ENCODE results near the gene PLPPR1.
"Not testable (repeated sequence)": the region's sequence is repeated elsewhere in the genome, so short reads cannot be mapped to it uniquely, and the experiment has no call there.

The PLPPR1 gene

DNA sequence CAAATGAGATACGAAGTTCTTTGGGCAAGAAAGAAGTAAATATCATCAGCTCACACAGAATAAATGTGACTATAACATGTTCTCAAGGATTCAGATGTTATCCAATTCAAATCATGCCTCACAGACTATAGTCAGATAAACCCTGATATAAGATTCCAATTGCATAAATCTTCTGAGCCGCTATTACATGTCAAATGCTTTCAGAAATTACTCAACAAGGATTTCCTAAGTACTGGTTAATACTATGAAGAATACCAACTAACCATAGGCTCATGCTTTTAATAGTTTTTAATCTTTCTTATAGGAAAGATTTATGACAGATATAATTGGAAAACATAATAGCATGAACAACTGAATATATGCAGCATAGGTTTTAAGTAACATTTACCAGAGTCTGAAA, 282.7 kb downstream of the PLPPR1 start:
- DNase-seq: no peak

DNA sequence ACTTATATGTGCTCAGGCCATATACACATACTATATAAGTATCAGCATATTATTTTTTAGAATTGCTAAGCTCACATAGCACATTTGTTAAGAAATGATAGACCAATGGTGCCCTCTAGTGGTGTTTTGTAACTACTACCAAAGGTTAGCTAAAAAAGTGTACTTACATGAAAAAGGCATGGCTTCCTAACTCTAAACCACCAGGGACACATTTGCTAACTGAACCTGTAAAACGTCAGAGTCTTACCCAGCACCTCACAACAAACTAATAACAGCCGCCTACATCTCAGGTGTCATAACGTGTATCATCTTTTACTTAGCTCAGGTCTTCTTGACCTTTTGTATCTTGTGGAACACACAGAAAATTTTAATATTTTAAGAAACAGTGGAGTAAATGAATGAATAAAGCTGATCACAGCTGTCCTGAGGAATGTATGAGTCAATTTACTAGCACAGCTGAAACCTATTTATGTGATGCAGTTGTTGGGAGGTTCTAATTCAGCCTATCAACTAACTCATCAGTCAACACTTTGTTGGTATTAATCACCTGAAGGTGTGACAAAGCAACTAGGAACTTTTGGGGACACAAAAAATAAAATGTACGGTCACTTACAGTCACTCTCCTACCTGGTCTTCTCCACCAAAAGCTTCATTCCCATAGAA, 283.4 kb downstream of the PLPPR1 start:
- DNase-seq: no peak

DNA sequence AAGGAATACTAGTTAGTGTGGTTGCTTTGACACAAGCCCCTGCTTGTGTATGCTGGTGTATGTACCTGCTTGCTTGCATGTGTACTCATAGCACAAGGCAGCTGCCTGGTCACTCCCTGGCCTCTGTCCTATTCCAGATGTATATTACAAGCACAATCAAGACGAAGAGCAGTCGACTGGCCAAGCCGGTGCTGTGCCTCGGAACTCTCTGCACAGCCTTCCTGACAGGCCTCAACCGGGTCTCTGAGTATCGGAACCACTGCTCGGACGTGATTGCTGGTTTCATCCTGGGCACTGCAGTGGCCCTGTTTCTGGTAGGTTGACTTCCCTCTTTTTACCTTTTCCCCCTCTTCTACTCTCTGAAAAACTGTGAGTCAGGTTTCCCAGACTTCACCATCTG, 284.1 kb downstream of the PLPPR1 start:
- no peak for DNase-seq

DNA sequence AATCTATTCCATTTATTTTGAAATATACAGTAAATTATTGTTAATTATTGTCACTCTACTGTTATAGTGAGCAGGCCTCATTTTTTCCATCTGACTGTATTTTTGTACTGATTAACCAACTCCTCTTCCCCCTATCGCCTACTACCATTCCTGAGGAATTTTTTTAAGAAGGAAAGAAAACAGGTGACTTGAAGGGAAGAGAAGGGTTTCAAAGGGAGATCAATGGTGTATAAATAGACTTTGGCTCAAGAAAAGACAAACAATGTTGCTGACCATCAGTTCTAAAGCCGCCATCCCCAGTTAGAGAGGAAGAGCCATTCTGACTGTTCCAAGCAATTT, 286.6 kb downstream of the PLPPR1 start:
- no peak for DNase-seq

DNA sequence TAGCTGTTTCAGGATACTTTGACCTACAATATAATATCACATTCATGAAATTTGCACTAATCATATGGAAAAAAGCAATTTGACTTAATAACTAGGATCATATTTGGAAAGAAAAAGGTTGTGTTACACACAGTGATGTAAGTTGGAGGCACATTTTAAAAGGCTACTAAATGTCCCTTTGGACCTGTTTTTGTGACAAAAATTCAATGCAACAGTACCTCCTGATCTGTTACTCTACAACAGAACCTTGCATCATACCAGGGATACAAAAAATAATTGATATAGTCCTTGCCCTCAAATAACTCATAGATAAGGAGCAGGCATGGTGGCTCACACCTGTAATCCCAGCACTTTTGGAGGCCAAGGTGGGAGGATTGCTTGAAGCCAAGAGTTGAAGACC, 289.2 kb downstream of the PLPPR1 start:
- no peak for DNase-seq

DNA sequence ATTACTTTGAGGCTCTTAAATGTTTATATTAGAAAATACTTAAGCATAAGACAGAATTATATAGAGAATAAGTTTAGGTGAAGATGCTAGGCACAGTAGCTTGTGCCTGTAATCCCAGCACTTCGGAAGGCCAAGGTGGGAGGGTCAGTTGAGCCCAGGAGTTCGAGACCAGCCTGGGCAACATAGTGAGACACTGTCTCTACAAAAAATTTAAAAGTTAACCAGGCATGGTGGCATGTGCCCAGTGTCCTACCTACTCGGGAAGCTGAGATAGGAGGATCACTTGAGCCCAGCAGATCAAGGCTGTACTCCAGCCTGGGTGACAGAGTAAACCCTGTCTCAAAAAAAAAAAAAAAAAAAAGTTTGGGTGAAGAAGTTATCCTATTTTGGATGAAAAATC, 294.6 kb downstream of the PLPPR1 start:
- DNase-seq: no peak

DNA sequence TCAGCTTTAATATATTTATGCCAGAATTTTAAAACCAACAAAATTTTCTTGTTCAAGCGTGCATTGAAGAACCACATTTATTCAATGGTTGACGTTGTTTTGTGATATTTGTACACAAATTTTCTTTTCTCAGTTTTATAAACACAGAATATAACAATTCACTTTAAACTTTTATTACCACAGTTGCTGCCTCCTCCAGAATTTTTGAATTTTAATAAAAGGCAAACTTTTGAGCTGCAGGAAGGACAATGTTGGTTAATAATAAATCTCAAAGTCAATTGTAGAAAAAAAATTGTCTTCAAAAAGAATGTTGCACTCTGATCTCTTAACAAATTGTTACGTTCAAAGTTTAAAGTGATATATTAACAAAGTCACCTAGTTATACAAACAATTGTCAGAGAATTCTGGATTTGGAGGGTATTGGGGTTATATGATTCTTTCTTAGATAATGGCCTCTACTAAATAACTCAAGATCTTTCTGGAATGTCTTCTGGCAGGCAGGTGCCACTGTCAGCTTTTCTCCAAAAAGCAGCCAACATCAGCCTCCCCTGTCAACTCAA, 295.8 kb downstream of the PLPPR1 start:
- no peak for DNase-seq

DNA sequence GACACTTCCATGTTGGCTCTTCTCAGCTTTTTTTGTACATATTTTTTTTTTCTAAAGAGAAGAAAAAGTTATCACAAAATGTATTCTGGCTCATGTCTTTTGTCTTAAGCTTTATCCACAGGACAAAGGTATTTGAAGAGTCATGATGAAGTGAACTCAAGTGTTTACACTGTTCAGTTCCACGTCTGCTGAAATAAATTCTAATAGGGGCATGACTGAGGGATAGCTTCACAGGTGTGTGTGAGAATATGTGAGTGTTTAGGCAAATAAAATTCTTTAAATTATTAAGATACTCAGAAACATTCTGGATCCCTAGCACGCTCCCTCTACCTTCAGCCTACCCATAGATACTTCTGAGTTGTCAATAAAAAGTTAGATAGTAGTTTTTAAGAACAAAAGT, 296.5 kb downstream of the PLPPR1 start:
- no peak for DNase-seq

DNA sequence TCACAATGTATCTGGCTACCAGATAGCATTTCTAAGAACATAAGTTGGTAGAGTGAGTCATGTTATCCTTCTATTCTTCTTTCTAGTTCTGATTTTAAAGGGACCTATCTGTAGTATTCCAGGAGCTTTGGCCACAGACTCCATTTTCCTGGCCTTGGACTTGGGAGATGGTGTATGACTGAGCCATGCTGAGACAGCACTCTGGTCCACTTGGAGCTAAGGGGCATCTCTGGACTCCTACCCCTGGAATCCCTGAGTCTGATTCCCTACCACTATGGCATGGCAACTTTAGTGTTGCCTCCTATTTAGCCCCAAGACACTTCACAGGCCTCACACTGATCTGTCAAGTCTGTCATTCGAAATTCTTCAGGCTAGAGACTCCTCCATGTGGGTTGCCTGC, 297.5 kb downstream of the PLPPR1 start:
- DNase-seq: no peak

DNA sequence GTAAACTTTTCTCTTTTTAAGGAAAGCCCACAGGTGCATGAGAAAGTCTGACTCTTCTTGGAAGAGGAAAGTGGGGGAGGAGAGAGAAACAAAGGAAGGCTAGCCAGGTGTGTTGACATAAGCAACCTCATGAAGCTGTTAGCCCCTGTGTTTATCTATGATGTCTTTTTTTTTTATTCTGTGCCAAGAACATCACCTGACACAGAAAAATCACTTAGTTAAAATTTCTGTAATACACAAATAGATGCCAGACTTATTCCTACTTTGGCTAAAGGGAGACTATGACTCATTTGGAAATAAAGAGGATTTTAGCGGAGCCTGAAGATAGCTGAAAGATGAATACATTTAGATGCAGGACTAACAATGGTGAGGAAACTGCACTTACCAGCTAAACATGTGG, 298.0 kb downstream of the PLPPR1 start:
- DNase-seq: no peak

DNA sequence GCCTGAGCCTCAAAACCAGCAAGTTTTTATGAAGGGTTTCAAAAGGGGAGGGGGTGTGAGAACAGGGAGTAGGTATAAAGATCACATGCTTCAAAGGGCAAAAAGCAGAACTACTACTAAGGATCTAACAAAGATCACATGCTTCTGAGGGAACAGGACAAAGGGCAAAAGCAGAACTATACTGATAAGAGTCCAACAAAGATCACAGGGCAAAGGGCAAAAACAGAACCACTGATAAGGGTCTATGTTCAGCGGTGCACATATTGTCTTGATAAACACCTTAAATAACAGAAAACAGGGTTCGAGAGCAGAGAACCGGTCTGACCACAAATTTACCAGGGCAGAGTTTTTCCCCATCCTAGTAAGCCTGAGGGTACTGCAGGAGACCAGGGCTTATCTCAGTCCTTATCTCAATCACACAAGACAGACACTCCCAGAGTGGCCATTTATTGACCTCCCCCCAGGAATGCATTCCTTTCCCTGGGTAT, 298.9 kb downstream of the PLPPR1 start:
- DNase-seq: not testable (repeated sequence)

DNA sequence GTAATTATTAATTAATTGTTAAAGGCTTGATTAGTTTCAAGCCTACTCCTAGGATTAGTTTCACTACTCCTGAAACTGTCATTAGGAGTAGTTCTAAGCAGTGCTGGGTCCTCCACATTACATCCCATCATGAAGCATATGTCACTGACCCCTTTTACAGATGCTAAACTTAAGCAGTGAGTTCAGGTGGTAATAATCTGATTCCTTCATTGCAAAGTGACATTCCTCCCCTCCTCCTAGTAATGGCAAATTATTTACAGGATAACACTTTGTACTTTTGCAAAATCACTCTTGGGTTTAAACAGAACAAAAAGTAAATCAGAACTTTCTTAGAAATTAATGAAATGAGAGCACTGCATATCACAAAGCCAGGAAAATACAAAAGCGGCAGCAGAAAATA, 303.8 kb downstream of the PLPPR1 start:
- no peak for DNase-seq

DNA sequence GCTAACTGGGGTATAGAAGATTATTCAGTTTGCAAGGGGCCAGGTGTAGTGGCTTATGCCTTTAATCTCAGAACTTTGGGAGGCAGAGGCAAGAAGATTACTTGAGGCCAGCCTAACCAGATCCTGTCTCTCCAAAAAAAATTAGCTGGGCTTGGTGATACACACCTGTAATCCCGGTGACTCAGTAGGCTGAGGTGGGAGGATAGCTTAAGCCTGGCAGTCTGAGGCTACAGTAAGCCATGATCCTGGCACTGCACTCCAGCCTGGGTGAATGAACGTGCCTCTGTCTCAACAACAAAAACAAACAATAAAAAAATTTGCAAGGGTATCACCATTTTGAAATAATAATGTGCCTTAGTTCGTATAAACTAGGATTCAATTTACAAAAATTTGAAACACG, 305.0 kb downstream of the PLPPR1 start:
- no peak for DNase-seq

DNA sequence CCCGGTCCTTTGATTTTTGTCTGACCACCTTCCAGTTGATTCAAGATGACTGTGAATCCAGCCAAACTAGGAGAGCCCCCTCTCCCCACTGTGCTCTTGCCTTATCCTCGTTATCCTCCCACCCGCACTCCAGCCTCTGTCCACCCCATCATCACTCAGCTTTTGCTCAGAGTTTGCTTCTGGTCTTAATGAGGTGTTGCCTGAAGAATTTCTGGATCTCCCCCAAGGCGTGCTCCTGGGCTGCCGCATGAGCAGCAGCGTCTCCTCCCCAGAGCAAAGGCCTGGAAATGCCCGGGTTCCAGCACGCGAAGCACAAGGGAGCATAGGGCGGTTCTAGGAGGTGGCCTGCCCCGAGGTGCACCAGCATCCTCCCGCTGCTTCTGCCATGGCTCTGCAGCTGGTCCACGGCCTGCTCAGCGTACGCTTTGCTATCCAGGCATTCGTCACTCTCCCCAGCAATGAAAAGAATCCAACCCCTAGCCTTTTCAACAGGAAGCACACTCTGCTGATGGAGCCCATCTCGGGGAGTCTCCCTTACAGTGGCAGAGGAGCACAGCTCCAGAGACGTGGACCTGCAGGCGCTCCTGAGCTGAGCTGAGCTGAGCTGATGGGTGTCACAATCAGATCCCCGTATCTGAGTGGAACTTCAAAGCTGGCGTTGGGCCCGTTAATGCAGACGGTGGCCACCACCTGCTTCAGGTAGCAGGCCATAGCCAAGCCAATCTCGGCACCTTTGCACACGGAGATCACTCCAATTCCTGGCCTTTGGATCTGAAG, 305.6 kb downstream of the PLPPR1 start:
- no peak for DNase-seq

DNA sequence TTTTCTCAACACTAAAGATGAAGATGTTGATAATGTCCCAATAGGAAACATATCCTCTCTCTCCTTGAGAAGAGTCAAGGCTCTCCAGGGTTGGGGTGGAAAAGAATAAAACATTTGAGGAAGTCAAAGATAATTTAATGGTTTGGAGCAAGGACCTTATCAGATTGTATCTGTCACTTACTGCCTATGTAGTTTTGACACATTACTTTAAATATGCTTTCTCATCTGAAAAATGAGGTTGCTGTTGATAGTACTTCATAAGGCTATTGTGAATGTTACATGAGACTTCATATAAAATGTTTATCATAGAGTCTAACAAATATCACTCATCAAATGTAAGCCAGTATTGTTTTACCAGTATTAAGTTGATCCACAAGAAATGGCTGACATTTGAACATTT, 307.6 kb downstream of the PLPPR1 start:
- no peak for DNase-seq

DNA sequence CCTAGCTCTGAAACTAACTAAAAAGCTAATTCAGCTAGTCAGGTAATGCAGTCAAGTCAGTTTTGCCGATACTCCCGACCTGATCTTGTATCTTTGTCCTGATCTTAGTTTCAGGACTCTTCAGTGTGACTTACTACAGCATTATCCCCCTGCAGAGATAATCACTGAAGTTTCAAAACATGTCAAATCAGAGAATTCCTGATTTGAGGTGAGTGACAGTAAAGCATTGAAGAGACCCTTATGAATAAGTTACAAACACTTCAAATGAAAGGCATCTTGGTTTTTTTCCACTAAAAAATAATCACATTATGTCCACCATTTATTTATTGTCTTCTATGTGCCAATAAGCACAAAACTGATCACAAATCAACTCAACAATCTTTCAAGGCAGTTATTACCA, 308.7 kb downstream of the PLPPR1 start:
- DNase-seq: no peak

DNA sequence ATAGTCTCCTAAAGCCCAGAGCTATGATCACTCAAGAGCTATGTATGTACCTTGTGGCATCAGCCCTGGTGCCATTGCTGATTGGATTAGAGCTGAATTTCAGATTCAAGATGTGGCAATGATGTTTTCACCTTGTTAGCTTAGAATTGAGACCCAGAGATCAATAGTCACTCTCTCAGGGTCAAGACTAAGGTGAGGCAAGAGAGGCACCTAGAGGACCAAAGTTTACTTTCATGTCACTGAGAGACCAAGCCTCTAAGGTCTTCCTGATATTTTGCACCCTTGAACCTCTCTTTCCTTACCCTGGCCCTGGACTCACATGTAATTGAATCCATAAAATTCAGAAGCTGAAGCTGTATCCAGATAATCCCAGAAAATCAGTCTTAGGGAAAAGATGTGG, 313.4 kb downstream of the PLPPR1 start:
- DNase-seq: no peak

DNA sequence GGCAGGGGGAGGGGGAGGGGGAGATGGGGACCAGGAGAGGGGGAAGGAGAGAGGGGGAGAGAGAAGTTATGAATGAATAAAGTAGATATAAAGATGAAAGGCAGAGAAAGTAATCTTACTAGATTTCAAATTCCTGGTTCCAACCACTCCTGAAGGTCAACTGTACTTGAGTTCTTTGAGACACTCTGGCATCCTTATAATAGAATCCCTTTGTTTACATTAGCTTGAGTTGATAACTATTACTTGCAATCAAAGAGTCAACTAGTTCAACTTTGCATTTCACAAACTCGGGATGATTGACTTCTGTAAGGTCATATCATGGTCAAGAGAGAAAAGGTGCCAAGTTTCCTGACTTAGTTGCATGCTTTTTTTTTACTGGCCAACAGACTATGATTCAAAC, 314.1 kb downstream of the PLPPR1 start:
- no peak for DNase-seq

DNA sequence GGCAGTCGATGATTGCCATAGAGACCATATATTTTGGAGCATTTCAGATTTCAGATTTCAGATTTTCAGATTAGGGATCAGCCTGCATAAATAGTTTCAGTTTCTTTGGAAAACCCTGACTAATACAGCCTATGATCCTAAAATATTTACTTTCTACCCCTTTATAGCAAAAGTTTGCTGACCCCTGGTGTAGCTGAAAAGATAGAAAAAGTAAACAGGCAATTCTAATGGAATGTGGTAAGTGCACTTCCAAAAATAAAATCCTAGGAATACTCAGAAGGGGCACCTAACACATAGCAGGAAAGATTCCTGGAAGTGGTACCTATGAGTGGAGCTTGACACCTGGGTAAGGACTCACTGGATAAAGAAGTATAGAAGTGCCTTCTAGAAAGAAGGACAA, 321.8 kb downstream of the PLPPR1 start:
- no peak for DNase-seq

DNA sequence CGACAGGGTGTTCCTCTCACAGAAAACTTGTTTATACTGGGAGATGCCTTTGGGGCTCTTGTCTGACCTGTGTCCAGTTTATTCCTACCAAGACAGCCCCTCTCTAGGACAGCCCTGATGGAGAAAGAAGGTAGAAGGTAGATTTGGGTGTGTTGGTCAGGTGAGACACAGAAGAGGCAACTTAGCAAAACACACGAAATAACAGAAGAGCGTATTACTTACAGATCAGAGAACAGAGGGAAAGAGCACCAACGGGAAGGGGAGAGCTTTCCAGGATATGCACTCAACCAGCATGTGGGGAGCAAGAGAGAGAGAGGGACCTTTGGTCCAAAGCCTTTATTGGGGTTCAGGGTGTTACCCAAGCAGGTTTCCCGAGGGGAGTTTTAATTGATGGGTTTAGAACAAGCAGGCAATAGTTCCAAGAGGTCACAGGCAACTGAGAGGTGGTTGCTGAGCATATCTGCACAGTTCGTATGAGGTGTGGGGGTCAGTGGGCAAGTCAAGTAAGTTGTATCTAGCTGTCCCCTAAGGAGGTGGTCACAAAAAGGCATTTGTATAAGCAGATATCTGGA, 324.5 kb downstream of the PLPPR1 start:
- DNase-seq: no peak

DNA sequence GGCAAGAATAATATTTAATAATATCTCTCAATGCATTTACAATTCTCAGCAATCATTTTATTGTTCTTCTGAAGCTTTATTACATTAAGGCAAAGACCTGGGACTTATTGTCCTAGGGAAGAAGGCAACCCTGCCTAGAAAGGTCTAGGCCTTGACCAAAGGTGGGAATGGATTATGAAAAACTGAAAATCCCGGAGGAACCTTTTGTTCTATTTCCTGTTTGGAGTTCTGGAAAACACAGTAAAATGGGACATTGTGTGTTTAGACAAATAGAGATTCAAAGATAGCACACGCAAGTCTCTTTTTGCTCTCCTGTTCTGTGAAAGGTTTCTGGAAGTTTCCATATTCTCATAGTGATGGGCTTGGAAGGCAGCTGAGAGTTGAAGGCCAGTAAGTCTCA, 325.2 kb downstream of the PLPPR1 start:
- no peak for DNase-seq

DNA sequence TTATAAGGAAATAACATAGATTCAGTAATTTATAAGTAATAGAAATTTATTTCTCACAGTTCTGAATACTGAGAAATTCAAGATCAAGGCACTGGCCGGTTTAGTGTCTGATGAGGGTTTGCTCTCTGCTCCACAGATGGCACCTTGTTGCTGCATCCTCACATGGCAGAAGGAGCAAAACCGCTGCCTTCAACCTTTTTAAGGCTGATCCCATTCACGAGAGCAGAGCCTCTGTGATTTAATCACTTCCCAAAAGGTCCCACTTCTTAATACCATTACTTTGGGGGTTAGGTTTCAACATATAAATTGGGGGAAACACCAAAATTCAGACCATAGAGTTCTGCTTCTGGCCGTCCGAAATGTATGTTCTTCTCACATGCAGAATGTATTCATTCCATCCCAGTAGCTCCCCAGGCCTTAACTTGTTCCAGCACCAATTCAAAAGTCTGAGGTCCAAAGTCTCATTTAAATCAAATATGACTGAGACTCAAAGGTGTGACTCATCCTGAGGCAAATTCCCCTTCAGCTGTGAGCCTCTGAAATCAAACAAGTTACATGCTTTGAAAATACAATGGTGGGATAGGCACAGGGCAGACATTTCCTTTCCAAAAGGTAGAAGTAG, 325.7 kb downstream of the PLPPR1 start:
- DNase-seq: no peak
